ACC112 (cell line): ENCODE results near the gene THAP5.

Experiments
- H2AFZ ChIP-seq: fragments of 200-600 bp; sonication (generic); one replicate; pipeline ENCODE4 v1.6.0; 2017; ENCODE audit warnings: antibody characterized with exemption, low read length; ENCODE audit not compliant: unreplicated experiment
- H3K27ac ChIP-seq: fragments of 200-600 bp; sonication (generic); 2 replicates; pipeline ENCODE4 v1.5.1; 2014; ENCODE audit warnings: low read depth, mild to moderate bottlenecking, antibody characterized with exemption, low read length, moderate library complexity
- H3K27me3 ChIP-seq: fragments of 200-600 bp; sonication (generic); 2 replicates; pipeline ENCODE4 v1.6.1; 2014; ENCODE audit warnings: mild to moderate bottlenecking, antibody characterized with exemption, low read length, moderate library complexity, mixed read lengths; ENCODE audit not compliant: insufficient read depth
- H3K36me3 ChIP-seq: fragments of 200-600 bp; sonication (generic); 2 replicates; pipeline ENCODE4 v1.6.1; 2016; ENCODE audit warnings: mild to moderate bottlenecking, antibody characterized with exemption, low read length, moderate library complexity, mixed read lengths; ENCODE audit not compliant: insufficient read depth
- H3K4me1 ChIP-seq: fragments of 200-600 bp; sonication (generic); one replicate; pipeline ENCODE4 v1.6.1; 2016; ENCODE audit warnings: low read length, mixed read lengths; ENCODE audit not compliant: insufficient read depth, unreplicated experiment, control insufficient read depth
- H3K4me3 ChIP-seq: fragments of 200-600 bp; sonication (generic); 2 replicates; pipeline ENCODE4 v1.5.1; 2014; ENCODE audit warnings: mild to moderate bottlenecking, low read depth, low read length
- H3K79me2 ChIP-seq: fragments of 200-600 bp; sonication (generic); one replicate; pipeline ENCODE4 v1.6.0; 2016; ENCODE audit warnings: low read length; ENCODE audit not compliant: control insufficient read depth, unreplicated experiment, insufficient read depth

The THAP5 gene

GRCh38 chr7:108603656-108604306 is 34.3 kb upstream of the THAP5 start:
- Histone ChIP-seq H3K27ac (no peak overlapping the region), H3K79me2 (no peaks in the 10 kb centered on the region), H3K36me3 (no peaks in the 10 kb centered on the region), H3K4me3 (no peak overlapping the region), H3K4me1 (no peaks in the 10 kb centered on the region), H2AFZ (no peak overlapping the region), H3K27me3 (peaks cover 39% of the 10 kb centered on the region)

DNA sequence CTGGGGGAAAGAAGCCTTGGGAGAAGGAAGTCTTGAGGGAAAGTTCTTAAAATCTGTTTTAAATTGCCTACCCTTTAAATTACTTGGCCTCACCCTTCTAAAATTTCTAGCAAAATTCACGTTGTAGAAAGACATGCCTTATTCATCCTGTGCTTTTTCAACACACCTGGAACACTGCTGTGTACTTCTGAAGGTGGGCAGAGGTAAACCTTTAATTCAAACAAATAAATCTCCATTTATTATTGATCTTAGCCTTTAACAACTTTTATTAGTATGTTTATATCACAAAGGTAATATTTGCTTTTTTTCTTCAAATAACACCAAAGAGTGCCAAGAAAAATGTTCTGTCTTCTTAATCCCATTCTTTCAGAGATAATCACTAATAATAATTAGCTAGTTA is 30.9 kb upstream of the THAP5 start:
- H3K4me1 ChIP-seq, result no peaks in the 10 kb centered on the region
- H3K36me3 ChIP-seq, result no peaks in the 10 kb centered on the region
- no peak overlapping the region for H3K27ac ChIP-seq
- no peaks in the 10 kb centered on the region for H3K79me2 ChIP-seq
- H3K27me3 ChIP-seq, result peaks cover 38% of the 10 kb centered on the region
- no peak overlapping the region for H3K4me3 ChIP-seq
- H2AFZ ChIP-seq, result no peak overlapping the region

- no peak overlapping the region for H3K4me3 ChIP-seq
- H3K27me3 ChIP-seq, result peaks cover 38% of the 10 kb centered on the region
- no peaks in the 10 kb centered on the region for H3K36me3 ChIP-seq
- no peaks in the 10 kb centered on the region for H3K79me2 ChIP-seq
- no peak overlapping the region for H2AFZ ChIP-seq
- no peak overlapping the region for H3K27ac ChIP-seq
- H3K4me1 ChIP-seq, result no peaks in the 10 kb centered on the region
Measured at GRCh38 chr7:108598914-108599580, 29.5 kb upstream of the THAP5 start.

GRCh38 chr7:108598153-108598552 is 28.6 kb upstream of the THAP5 start:
- Histone ChIP-seq H3K27ac (no peak overlapping the region), H3K36me3 (no peaks in the 10 kb centered on the region), H3K27me3 (peaks cover 38% of the 10 kb centered on the region), H3K4me1 (no peaks in the 10 kb centered on the region), H3K4me3 (no peak overlapping the region), H2AFZ (no peak overlapping the region), H3K79me2 (no peaks in the 10 kb centered on the region)

DNA sequence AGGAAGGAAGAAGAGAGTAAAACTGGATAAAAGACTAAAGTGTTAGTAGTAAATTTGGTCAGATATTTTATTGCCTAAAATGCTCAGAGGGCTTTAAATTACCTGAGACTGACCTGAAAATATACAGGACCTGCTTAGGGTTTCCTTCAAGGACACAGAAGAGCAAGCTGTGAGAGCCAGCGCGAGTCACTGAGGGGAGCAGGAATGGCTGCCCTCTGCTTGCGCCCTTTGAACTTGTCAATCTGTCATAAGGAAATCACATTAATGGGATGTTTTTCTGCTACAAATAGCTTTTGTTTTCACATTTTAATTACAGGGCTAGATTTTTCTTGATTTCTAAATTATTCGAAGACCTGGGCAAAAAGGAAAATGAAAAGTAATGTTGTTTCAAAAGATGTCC is 27.1 kb upstream of the THAP5 start:
- no peaks in the 10 kb centered on the region for H3K79me2 ChIP-seq
- H3K27me3 ChIP-seq, result peaks cover 38% of the 10 kb centered on the region

DNA sequence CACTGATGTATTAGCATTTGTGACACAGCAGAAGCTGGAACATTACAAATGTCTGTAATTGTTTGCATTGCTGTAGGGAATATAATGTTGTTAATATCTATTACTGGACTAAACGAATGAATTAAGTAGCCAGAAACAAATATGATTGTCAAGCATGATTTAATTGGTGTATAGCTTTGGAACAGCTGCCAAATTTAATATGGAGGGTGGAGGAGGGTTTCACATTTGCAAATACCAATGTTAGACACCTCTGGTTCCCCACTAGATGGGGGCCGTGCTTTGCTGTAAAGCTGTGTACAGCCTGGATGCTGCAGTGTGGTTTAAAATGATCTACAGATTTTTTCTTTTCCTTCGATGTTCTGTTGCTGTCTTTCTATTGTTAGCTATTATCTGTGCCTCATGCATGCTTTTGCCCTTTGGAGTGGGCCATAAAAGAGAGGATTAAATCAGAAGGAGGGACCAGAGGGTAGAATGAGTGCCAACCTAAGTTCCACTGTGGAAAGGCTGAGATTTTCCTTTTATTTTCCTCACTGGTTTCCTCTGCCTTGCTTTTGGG is 23.2 kb upstream of the THAP5 start:
- H3K27me3 ChIP-seq, result peaks cover 3% of the 10 kb centered on the region; the same call in 1 of the 2 replicates
- H3K79me2 ChIP-seq, result no peaks in the 10 kb centered on the region
- no peak overlapping the region for H3K4me3 ChIP-seq
- H3K4me1 ChIP-seq, result no peaks in the 10 kb centered on the region
- no peak overlapping the region for H2AFZ ChIP-seq
- H3K27ac ChIP-seq, result no peak overlapping the region
- no peaks in the 10 kb centered on the region for H3K36me3 ChIP-seq

More for the DNA sequence above, 27.1 kb upstream of the THAP5 start:
- Histone ChIP-seq H2AFZ (no peak overlapping the region), H3K27ac (no peak overlapping the region), H3K4me1 (no peaks in the 10 kb centered on the region), H3K4me3 (no peak overlapping the region), H3K36me3 (no peaks in the 10 kb centered on the region)

- H3K79me2 ChIP-seq, result no peaks in the 10 kb centered on the region
- peaks cover 16% of the 10 kb centered on the region for H3K27me3 ChIP-seq
- no peaks in the 10 kb centered on the region for H3K36me3 ChIP-seq
- no peaks in the 10 kb centered on the region for H3K4me1 ChIP-seq
- H3K27ac ChIP-seq, result no peak overlapping the region
- H3K4me3 ChIP-seq, result no peak overlapping the region
- H2AFZ ChIP-seq, result no peak overlapping the region
Measured at GRCh38 chr7:108590606-108591005, 21.1 kb upstream of the THAP5 start.

DNA sequence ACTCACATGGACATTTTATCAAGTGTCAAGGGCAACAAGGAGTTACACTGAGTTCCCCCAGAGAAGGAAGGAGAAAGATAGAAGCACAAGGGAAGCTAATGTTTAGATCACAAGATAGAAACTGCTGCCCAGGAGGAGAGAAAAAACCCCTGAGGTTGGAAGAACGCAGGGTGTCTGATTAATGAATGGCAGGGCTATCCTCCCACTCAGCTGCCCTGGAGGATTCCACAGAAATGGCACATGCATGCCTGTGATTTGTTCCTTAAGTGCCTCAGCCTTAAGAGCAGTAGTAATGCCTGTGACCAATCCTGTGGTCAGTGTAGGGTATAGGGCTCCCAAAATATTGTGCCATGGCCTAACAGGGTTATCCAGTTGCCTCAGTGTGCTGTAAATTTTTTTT is 20.4 kb upstream of the THAP5 start:
- Histone ChIP-seq H3K27ac (no peak overlapping the region), H3K27me3 (peaks cover 16% of the 10 kb centered on the region), H3K36me3 (no peaks in the 10 kb centered on the region), H3K4me1 (no peaks in the 10 kb centered on the region), H3K79me2 (no peaks in the 10 kb centered on the region), H3K4me3 (no peak overlapping the region), H2AFZ (no peak overlapping the region)

GRCh38 chr7:108589199-108589598 is 19.7 kb upstream of the THAP5 start:
- Histone ChIP-seq H3K79me2 (no peaks in the 10 kb centered on the region), H3K4me3 (no peak overlapping the region), H3K27ac (no peak overlapping the region), H3K27me3 (peaks cover 16% of the 10 kb centered on the region), H3K4me1 (no peaks in the 10 kb centered on the region), H2AFZ (no peak overlapping the region), H3K36me3 (no peaks in the 10 kb centered on the region)

GRCh38 chr7:108586274-108586710 is 16.8 kb upstream of the THAP5 start:
- Histone ChIP-seq H3K79me2 (no peaks in the 10 kb centered on the region), H3K27me3 (peaks cover 16% of the 10 kb centered on the region), H3K27ac (no peak overlapping the region), H2AFZ (no peak overlapping the region), H3K4me3 (no peak overlapping the region), H3K36me3 (no peaks in the 10 kb centered on the region), H3K4me1 (no peaks in the 10 kb centered on the region)

GRCh38 chr7:108585843-108586242 is 16.3 kb upstream of the THAP5 start:
- H3K79me2 ChIP-seq, result no peaks in the 10 kb centered on the region

More at GRCh38 chr7:108585843-108586242, 16.3 kb upstream of the THAP5 start:
- no peak overlapping the region for H3K27ac ChIP-seq
- peaks cover 16% of the 10 kb centered on the region for H3K27me3 ChIP-seq
- no peaks in the 10 kb centered on the region for H3K36me3 ChIP-seq
- no peak overlapping the region for H2AFZ ChIP-seq
- no peaks in the 10 kb centered on the region for H3K4me1 ChIP-seq
- no peak overlapping the region for H3K4me3 ChIP-seq
